Erythroblast (primary cell): ENCODE data around the gene EPB41L2.

Experiments
- GATA1 ChIP-seq: IDR thresholded peaks from 2 replicates; pipeline ENCODE4 v1.6.1; 2011; ENCODE audit warnings: low read depth, mild to moderate bottlenecking, control low read depth, low read length, moderate library complexity
- POLR2A ChIP-seq: IDR thresholded peaks from 2 replicates; pipeline ENCODE4 v1.6.1; 2011; ENCODE audit warnings: mild to moderate bottlenecking, low read length

GRCh38 chr6:130931683-130932082 lies 131.4 kb downstream of the EPB41L2 start:
- no peak for TF ChIP-seq POLR2A
- TF ChIP-seq GATA1, result no peak
